Islet precursor cell (in vitro differentiated cells): ENCODE data around the gene RNH1.
A peak's percentile ranks its signal among the peaks of the same experiment; 100 is the strongest.

ENCODE experiments used
- DNase-seq: peaks from one replicate; pipeline ENCODE4 v3.0.0-alpha.2; 2018

Gene RNH1

GRCh38 chr11:536841-537621 lies 30.0 kb upstream of the RNH1 start, which contains the start of gene LRRC56:
Gene LRRC56, plus strand, starts transcription at chr11:537527. Its CDS starts 3,158 bp downstream, at chr11:540685.
- DNase-seq, result peak; percentile 90

- peak; percentile 96 for DNase-seq
Observed at GRCh38 chr11:535519-536454, 28.7 kb upstream of the RNH1 start, which contains the start of gene HRAS. Gene HRAS, minus strand, starts transcription at chr11:535576.

DNA sequence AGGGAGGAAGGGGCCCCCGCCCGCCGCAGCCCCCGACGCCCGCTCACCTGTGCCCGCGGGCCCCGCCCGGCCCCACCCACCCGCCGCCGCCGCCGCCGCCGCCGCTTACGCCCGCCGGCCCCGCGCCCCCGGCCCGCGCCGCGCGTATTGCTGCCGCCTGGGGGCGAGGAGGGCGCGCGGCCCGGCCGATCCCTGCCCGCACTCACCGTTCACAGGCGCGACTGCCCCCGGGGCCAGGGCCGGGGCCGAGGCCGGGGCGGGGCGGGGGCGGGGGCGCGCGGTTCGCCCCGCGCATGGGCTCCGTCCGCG lies 28.1 kb upstream of the RNH1 start:
- no peak for DNase-seq

- peak; percentile 60 for DNase-seq
Observed at GRCh38 chr11:534396-535209, 27.6 kb upstream of the RNH1 start.

DNA sequence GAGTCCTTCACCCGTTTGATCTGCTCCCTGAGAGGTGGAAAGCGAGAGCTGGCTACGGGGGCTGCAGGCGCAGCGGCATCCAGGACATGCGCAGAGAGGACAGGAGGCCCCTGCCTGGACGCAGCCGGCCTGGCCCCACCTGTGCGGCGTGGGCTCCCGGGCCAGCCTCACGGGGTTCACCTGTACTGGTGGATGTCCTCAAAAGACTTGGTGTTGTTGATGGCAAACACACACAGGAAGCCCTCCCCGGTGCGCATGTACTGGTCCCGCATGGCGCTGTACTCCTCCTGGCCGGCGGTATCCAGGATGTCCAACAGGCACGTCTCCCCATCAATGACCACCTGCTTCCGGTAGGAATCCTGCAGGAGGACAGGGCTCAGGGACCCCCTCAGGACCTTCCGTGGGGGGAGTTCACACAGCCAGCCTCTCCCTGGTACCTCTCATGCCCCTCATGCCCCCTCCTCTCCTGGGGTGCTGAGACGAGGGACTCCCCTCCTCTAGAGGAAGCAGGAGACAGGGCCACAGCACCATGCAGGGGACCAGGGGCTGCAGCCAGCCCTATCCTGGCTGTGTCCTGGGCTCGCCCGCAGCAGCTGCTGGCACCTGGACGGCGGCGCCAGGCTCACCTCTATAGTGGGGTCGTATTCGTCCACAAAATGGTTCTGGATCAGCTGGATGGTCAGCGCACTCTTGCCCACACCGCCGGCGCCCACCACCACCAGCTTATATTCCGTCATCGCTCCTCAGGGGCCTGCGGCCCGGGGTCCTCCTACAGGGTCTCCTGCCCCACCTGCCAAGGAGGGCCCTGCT lies 26.7 kb upstream of the RNH1 start:
- no peak for DNase-seq

DNA sequence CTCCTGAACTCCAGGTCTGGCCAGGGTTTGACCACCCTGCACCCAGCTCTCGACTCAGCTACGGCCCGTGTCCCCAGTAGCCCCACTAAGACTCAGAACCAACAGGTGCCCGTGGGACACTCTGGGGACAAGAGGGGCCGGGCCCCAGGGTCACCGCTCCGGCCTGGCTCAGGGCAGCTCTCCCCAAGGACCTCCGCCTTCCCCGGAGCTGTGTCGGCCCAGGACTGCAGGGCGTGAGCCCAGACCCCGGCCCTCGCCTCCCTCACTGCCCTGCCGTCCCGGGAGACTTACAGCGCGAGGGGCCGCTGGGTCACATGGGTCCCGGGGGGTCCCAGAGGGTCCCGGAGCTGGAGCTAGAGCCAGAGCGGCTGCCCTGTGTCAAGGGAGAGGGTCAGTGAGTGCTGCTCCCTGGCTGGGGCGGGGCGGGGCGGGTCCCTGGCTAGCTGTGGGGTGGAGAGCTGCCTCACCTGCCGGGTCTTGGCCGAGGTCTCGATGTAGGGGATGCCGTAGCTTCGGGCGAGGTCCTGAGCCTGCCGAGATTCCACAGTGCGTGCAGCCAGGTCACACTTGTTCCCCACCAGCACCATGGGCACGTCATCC lies 26.0 kb upstream of the RNH1 start:
- no peak for DNase-seq

GRCh38 chr11:532527-532985 lies 25.5 kb upstream of the RNH1 start:
- DNase-seq, result no peak

GRCh38 chr11:531919-532526 lies 25.0 kb upstream of the RNH1 start:
- no peak for DNase-seq

GRCh38 chr11:530960-531831 lies 24.2 kb upstream of the RNH1 start:
- DNase-seq, result no peak

- peak; percentile 45 for DNase-seq
Observed at GRCh38 chr11:529728-530411, 22.8 kb upstream of the RNH1 start.

DNA sequence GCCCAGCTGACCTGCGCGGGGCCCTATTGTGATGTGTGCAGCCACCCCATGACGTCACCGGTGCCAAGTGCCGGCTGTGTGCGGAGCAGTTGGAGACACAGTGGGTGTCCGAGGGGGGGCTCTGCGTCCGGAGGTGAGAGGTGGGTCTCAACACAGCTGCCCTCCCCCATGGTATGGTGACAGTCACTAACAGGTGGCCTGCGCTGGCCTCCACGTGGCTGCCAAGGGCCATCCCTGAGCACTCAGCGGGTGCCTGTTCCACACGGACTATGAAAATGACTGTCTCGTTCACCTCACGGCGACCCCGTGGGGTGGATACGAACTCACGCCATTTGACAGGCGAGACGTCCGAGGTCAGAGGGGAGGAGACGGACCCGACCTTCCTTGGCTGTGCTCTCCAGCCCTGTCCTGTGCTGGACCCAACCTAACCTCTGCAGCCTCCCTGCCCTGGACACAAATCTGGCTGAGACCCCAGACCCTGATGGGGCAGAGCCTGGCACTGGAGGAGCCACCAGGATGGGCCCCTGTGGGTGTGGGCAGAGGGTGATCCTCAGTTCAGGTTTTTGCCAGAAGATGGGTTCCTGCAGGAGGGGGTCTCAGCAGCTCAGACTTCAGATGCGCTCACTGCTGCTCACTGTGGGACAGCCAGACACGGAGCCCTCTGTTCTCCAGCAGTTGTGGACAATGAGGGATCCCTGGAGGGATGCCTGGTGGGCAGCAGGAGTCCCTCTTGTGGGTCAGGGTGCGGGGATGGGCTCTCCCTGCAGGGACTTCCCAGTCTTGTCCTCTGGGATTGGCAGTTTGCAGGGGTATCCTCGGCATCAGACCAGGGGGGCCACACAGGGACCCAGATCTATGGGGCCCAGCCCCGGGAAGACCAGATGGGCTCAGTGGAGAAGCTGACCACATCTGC lies 22.0 kb upstream of the RNH1 start:
- DNase-seq, result peak; percentile 51

GRCh38 chr11:528166-528814 lies 21.2 kb upstream of the RNH1 start:
- peak; percentile 43 for DNase-seq

DNA sequence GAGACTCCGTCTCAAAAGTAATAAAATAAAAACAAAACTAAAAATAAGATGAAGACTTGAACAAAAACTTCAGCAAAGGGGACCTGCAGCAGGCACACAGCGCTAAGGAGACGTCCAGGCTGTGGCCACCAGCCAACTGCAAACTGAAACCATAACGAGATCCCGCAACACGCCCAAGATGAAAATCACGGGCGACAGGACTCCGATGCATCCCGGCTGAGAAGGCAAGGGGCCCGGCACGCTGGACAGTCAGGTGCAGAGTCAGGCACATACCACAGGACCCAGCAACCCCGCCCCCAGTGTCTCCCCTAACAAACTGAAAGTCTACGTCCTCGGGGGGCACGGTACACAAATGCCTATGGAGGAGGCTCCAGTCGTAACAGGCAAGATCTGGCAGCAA lies 19.1 kb upstream of the RNH1 start:
- peak; percentile 49 for DNase-seq

- DNase-seq, result no peak
Observed at GRCh38 chr11:521177-521688, 14.2 kb upstream of the RNH1 start.

GRCh38 chr11:520428-521176 lies 13.6 kb upstream of the RNH1 start:
- no peak for DNase-seq

DNA sequence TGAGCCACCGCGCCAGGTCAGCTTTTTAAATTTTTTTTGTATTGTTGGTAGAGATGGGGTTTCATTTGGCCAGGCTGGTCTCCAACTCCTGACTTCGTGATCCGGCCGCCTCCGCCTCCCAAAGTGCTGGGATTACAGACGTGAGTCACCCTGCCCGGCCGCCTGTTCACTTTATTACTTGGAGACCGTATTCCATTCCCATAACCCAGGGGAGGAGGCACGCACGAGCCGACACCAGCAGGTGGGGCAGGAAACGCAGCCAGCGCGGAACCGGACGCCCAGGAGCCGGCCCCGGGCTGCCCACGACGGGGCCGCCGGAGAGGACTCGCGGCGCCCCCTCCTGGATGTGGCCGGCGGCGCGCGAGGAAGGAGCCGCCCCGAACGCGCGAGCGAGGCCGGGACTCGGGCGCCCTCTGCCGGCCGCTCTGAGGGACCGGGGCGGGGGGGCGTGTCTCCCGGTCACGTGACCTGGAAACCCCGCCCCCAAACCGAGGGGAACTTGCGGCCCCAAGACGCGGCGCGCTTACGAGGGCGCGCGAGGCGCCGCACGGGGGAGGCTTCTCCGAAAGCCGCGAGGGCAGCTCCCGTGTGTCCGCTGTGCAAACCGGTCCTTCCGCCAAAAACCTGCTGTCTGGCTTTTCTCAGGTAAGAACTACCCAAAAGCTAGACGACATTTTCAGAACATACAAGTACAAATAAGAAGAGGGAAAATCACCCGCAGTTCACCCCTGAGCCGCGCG lies 11.6 kb upstream of the RNH1 start:
- DNase-seq, result peak; percentile 92
